Measurements from ENCODE around the gene ATAD3A. TPM values are rescaled to one million over a fixed set of nuclear protein-coding genes. Genes with fewer than 3 reads are reported as not detected.
"Not testable (repeated sequence)": the region's sequence is repeated elsewhere in the genome, so short reads cannot be mapped to it uniquely, and the experiment has no call there.

The ATAD3A gene
- total RNA-seq, 1 experiment from 2014 or later: 57.5 TPM

- POLR2A ChIA-PET; DNase-seq (ENCODE audit: low read depth, low spot score); H3K27ac ChIP-seq (ENCODE audit: low read length); H3K36me3 ChIP-seq (ENCODE audit: control insufficient read depth, insufficient read depth, low read length); H3K4me3 ChIP-seq (ENCODE audit: low read depth in 2 of 2, low read length in 2 of 2); H3K4me1 ChIP-seq (ENCODE audit: control insufficient read depth, insufficient read depth, low read length); intact Hi-C loops (cut with micrococcal nuclease; ENCODE audit: unreplicated experiment); CTCF ChIA-PET; ATAC-seq; H3K27me3 ChIP-seq (ENCODE audit: control insufficient read depth, insufficient read depth, low read length); H3K9me3 ChIP-seq (ENCODE audit: control insufficient read depth, insufficient read depth, low read depth, low read length); BruUV-seq (replicated peaks); in situ Hi-C loops (cut with HindIII; ENCODE audit: low pct_unique_long_range_greater_than_20kb, low sequenced_read_pairs): not testable (repeated sequence)
Observed at GRCh38 chr1:1516923-1517322, 5.0 kb downstream of the ATAD3A start.

- intact Hi-C loops (cut with micrococcal nuclease; ENCODE audit: unreplicated experiment): no loop called here
- ATAC-seq (no peak), DNase-seq (ENCODE audit: low read depth, low spot score) (no peak)
- Histone ChIP-seq H3K4me1 (ENCODE audit: control insufficient read depth, insufficient read depth, low read length) (no peaks in the 10 kb centered on the region), H3K4me3 (ENCODE audit: low read depth in 2 of 2, low read length in 2 of 2) (no peak overlapping the region), H3K36me3 (ENCODE audit: control insufficient read depth, insufficient read depth, low read length) (no peaks in the 10 kb centered on the region; the same call in 1 of the 2 replicates), H3K27me3 (ENCODE audit: control insufficient read depth, insufficient read depth, low read length) (no peaks in the 10 kb centered on the region), H3K27ac (ENCODE audit: low read length) (no peak overlapping the region), H3K9me3 (ENCODE audit: control insufficient read depth, insufficient read depth, low read depth, low read length) (no peaks in the 10 kb centered on the region)
- ChIA-PET POLR2A (no interaction called here), CTCF (no interaction called here)
- TF ChIP-seq REST (IDR thresholded peaks at IDR 0.05; ENCODE audit: insufficient read depth in 1 of 2, low read depth in 2 of 2, low read length in 1 of 2): no peak
- no peak for TF ChIP-seq POLR2AphosphoS5 (IDR thresholded peaks at IDR 0.05; ENCODE audit: low read depth, low read length)
- no peak for TF ChIP-seq SIN3A (IDR thresholded peaks at IDR 0.05; ENCODE audit: borderline replicate concordance, insufficient read depth, low read depth, low read length)
- TF ChIP-seq CTCF (IDR thresholded peaks at IDR 0.05): no peak
- no peak for TF ChIP-seq TCF7L2 (IDR thresholded peaks at IDR 0.05; ENCODE audit: low read depth, low read length)
- BruUV-seq (replicated peaks): no TSS peak
- in situ Hi-C loops (cut with HindIII; ENCODE audit: low pct_unique_long_range_greater_than_20kb, low sequenced_read_pairs): no loop called here
Observed at GRCh38 chr1:1517973-1518620, 6.1 kb downstream of the ATAD3A start.

GRCh38 chr1:1518621-1519007 is 6.7 kb downstream of the ATAD3A start:
- H3K4me3 ChIP-seq (ENCODE audit: low read depth in 2 of 2, low read length in 2 of 2); H3K36me3 ChIP-seq (ENCODE audit: control insufficient read depth, insufficient read depth, low read length); POLR2A ChIA-PET; H3K27me3 ChIP-seq (ENCODE audit: control insufficient read depth, insufficient read depth, low read length); in situ Hi-C loops (cut with HindIII; ENCODE audit: low pct_unique_long_range_greater_than_20kb, low sequenced_read_pairs); BruUV-seq (replicated peaks); DNase-seq (ENCODE audit: low read depth, low spot score); intact Hi-C loops (cut with micrococcal nuclease; ENCODE audit: unreplicated experiment); H3K4me1 ChIP-seq (ENCODE audit: control insufficient read depth, insufficient read depth, low read length); H3K27ac ChIP-seq (ENCODE audit: low read length); ATAC-seq; H3K9me3 ChIP-seq (ENCODE audit: control insufficient read depth, insufficient read depth, low read depth, low read length); CTCF ChIA-PET: not testable (repeated sequence)

- DNase-seq (ENCODE audit: low read depth, low spot score); POLR2A ChIA-PET; H3K27me3 ChIP-seq (ENCODE audit: control insufficient read depth, insufficient read depth, low read length); BruUV-seq (replicated peaks); H3K27ac ChIP-seq (ENCODE audit: low read length); H3K4me3 ChIP-seq (ENCODE audit: low read depth in 2 of 2, low read length in 2 of 2); H3K4me1 ChIP-seq (ENCODE audit: control insufficient read depth, insufficient read depth, low read length); ATAC-seq; in situ Hi-C loops (cut with HindIII; ENCODE audit: low pct_unique_long_range_greater_than_20kb, low sequenced_read_pairs); H3K36me3 ChIP-seq (ENCODE audit: control insufficient read depth, insufficient read depth, low read length); H3K9me3 ChIP-seq (ENCODE audit: control insufficient read depth, insufficient read depth, low read depth, low read length); intact Hi-C loops (cut with micrococcal nuclease; ENCODE audit: unreplicated experiment): not testable (repeated sequence)
- CTCF ChIA-PET: interaction anchor here (0.6 kb wide), 1 partner anchor 33 kb away, joined by 7 read pairs; no protein-coding TSS in a partner anchor
Observed at GRCh38 chr1:1519805-1520505, 8.0 kb downstream of the ATAD3A start.
